ENCODE measurements around the gene GREB1L. TPM values are rescaled to one million over a fixed set of nuclear protein-coding genes. Genes with fewer than 3 reads are reported as not detected.

Gene GREB1L
- total and polyA plus RNA-seq, 2 donors (not counting 1 experiment from before 2014, with no cell fraction given), result not detected

- Mint-ChIP-seq H3K4me3 (no peak overlapping the region), H3K4me1 (no peaks in the 10 kb centered on the region), H3K9me3 (ENCODE audit: insufficient read depth) (no peaks in the 10 kb centered on the region), H3K27me3 (peaks cover 19% of the 10 kb centered on the region), H3K27ac (no peak overlapping the region)
- H4K20me1 ChIP-seq (ENCODE audit: control insufficient read depth, insufficient read depth, low read length, poor library complexity, severe bottlenecking), result no peaks in the 10 kb centered on the region
- no peak overlapping the region for H3K4me2 ChIP-seq (replicated peaks; ENCODE audit: low read depth, low read length, poor library complexity, severe bottlenecking)
- no peaks in the 10 kb centered on the region for H3K79me2 ChIP-seq (ENCODE audit: control insufficient read depth, insufficient read depth, low read length)
- H3K36me3 ChIP-seq (replicated peaks in 1 of 2; ENCODE audit: control extremely low read depth in 1 of 2, control insufficient read depth in 1 of 2, extremely low read depth in 1 of 2, insufficient read depth in 2 of 2, low read length in 1 of 2), result no peaks in the 10 kb centered on the region
- no peak overlapping the region for H3K4me3 ChIP-seq (ENCODE audit: control extremely low read depth in 1 of 5, extremely low read depth in 1 of 5, insufficient read depth in 1 of 5, low read depth in 2 of 5, low read length in 4 of 5)
- intact Hi-C loops (cut with micrococcal nuclease), result no loop called here
- TF ChIP-seq EZH2 (IDR thresholded peaks at IDR 0.05; ENCODE audit: borderline replicate concordance, insufficient read depth, low read depth, low read length, poor library complexity, severe bottlenecking) (no peak), CTCF (IDR thresholded peaks at IDR 0.05) (no peak)
- ChIA-PET CTCF (no interaction called here), POLR2A (no interaction called here)
- ATAC-seq (ENCODE audit: low read depth), result no peak
- DNase-seq, result no peak
- no peak overlapping the region for H2AFZ ChIP-seq (ENCODE audit: insufficient read depth, low read depth, low read length, poor library complexity, severe bottlenecking)
- H3K27ac ChIP-seq (ENCODE audit: low read length in 2 of 2), result no peak overlapping the region
- no peak overlapping the region for H3K9ac ChIP-seq (ENCODE audit: low read length)
- H3K27me3 ChIP-seq (replicated peaks in 1 of 4; ENCODE audit: control extremely low read depth in 1 of 4, control insufficient read depth in 3 of 4, insufficient read depth in 4 of 4, low read length in 3 of 4), result no peaks in the 10 kb centered on the region
- no peaks in the 10 kb centered on the region for H3K9me3 ChIP-seq (ENCODE audit: control extremely low read depth in 1 of 3, control insufficient read depth in 2 of 3, insufficient read depth in 1 of 3, low read length in 2 of 3)
- 92% methylated on average over 3 of the region's 3 CpGs for WGBS (ENCODE audit: insufficient coverage)
- no peaks in the 10 kb centered on the region for H3K4me1 ChIP-seq (ENCODE audit: control insufficient read depth in 2 of 2, insufficient read depth in 2 of 2, low read length in 2 of 2)
Observed at GRCh38 chr18:21441670-21442069, 199.6 kb downstream of the GREB1L start.

- no peak overlapping the region for H3K4me3 Mint-ChIP-seq
- peaks cover 19% of the 10 kb centered on the region for H3K27me3 Mint-ChIP-seq
- Histone ChIP-seq H3K79me2 (ENCODE audit: control insufficient read depth, insufficient read depth, low read length) (no peaks in the 10 kb centered on the region), H4K20me1 (ENCODE audit: control insufficient read depth, insufficient read depth, low read length, poor library complexity, severe bottlenecking) (no peaks in the 10 kb centered on the region), H3K4me3 (ENCODE audit: control extremely low read depth in 1 of 5, extremely low read depth in 1 of 5, insufficient read depth in 1 of 5, low read depth in 2 of 5, low read length in 4 of 5) (no peak overlapping the region), H3K27me3 (replicated peaks in 1 of 4; ENCODE audit: control extremely low read depth in 1 of 4, control insufficient read depth in 3 of 4, insufficient read depth in 4 of 4, low read length in 3 of 4) (no peaks in the 10 kb centered on the region), H2AFZ (ENCODE audit: insufficient read depth, low read depth, low read length, poor library complexity, severe bottlenecking) (no peak overlapping the region), H3K9ac (ENCODE audit: low read length) (no peak overlapping the region), H3K27ac (ENCODE audit: low read length in 2 of 2) (no peak overlapping the region), H3K4me2 (replicated peaks; ENCODE audit: low read depth, low read length, poor library complexity, severe bottlenecking) (no peak overlapping the region), H3K36me3 (replicated peaks in 1 of 2; ENCODE audit: control extremely low read depth in 1 of 2, control insufficient read depth in 1 of 2, extremely low read depth in 1 of 2, insufficient read depth in 2 of 2, low read length in 1 of 2) (no peaks in the 10 kb centered on the region), H3K4me1 (ENCODE audit: control insufficient read depth in 2 of 2, insufficient read depth in 2 of 2, low read length in 2 of 2) (no peaks in the 10 kb centered on the region), H3K9me3 (ENCODE audit: control extremely low read depth in 1 of 3, control insufficient read depth in 2 of 3, insufficient read depth in 1 of 3, low read length in 2 of 3) (no peaks in the 10 kb centered on the region)
- POLR2A ChIA-PET, result no interaction called here
- H3K27ac Mint-ChIP-seq, result no peak overlapping the region
- no peak for DNase-seq
- CTCF ChIA-PET, result no interaction called here
- intact Hi-C loops (cut with micrococcal nuclease), result no loop called here
- WGBS (ENCODE audit: insufficient coverage), result 88% methylated on average over 2 of the region's 9 CpGs
- no peak for ATAC-seq (ENCODE audit: low read depth)
- no peaks in the 10 kb centered on the region for H3K9me3 Mint-ChIP-seq (ENCODE audit: insufficient read depth)
- no peaks in the 10 kb centered on the region for H3K4me1 Mint-ChIP-seq
- TF ChIP-seq CTCF (IDR thresholded peaks at IDR 0.05) (no peak), EZH2 (IDR thresholded peaks at IDR 0.05; ENCODE audit: borderline replicate concordance, insufficient read depth, low read depth, low read length, poor library complexity, severe bottlenecking) (no peak)
Observed at GRCh38 chr18:21443776-21444464, 201.9 kb downstream of the GREB1L start.

Data from B cell (primary cell).